ENCODE measurements around the gene NR1D2. TPM values are rescaled to one million over a fixed set of nuclear protein-coding genes. Genes with fewer than 3 reads are reported as not detected.

NR1D2 gene
- polyA plus RNA-seq, 1 donor from 2014 or later, result 12.9 TPM

- H3K27me3 ChIP-seq (ENCODE audit: insufficient read depth, low read depth, low read length), result no peaks in the 10 kb centered on the region
- H3K9ac ChIP-seq (ENCODE audit: low read length), result no peak overlapping the region
- no peaks in the 10 kb centered on the region for H4K20me1 ChIP-seq (ENCODE audit: insufficient read depth)
- H3K79me2 ChIP-seq (replicated peaks; ENCODE audit: insufficient read depth, low read length), result peaks cover 55% of the 10 kb centered on the region
- no peaks in the 10 kb centered on the region for H3K9me3 ChIP-seq (ENCODE audit: low read length)
- TF ChIP-seq EZH2 (IDR thresholded peaks at IDR 0.05; ENCODE audit: borderline replicate concordance, insufficient read depth, low read length, poor library complexity, severe bottlenecking) (no peak), RAD21 (conservative IDR thresholded peaks at IDR 0.05) (no peak), MXI1 (conservative IDR thresholded peaks at IDR 0.05; ENCODE audit: poor library complexity, severe bottlenecking) (no peak), EP300 (conservative IDR thresholded peaks at IDR 0.05; ENCODE audit: poor library complexity, severe bottlenecking) (no peak), POLR2AphosphoS5 (IDR thresholded peaks at IDR 0.05) (no peak), CTCF (IDR thresholded peaks at IDR 0.05; ENCODE audit: poor library complexity, severe bottlenecking) (no peak), SMC3 (conservative IDR thresholded peaks at IDR 0.05; ENCODE audit: poor library complexity) (no peak), REST (IDR thresholded peaks at IDR 0.05; ENCODE audit: borderline replicate concordance) (no peak), TAF1 (IDR thresholded peaks at IDR 0.05; ENCODE audit: low read depth) (no peak)
- peaks cover 10% of the 10 kb centered on the region for H3F3A ChIP-seq (ENCODE audit: insufficient read depth, low read length, poor library complexity, severe bottlenecking)
- no peak overlapping the region for H2AFZ ChIP-seq (ENCODE audit: low read depth, low read length)
- H3K36me3 ChIP-seq (ENCODE audit: insufficient read depth, low read length), result no peaks in the 10 kb centered on the region
- no peak overlapping the region for H3K27ac ChIP-seq (ENCODE audit: low read length)
- H3K9me2 ChIP-seq (ENCODE audit: insufficient read depth, low read length), result no peaks in the 10 kb centered on the region
- H3K4me2 ChIP-seq (ENCODE audit: low read length), result no peak overlapping the region
- H3K4me3 ChIP-seq (ENCODE audit: low read length), result no peak overlapping the region
Measured at GRCh38 chr3:23948761-23949160, 3.7 kb downstream of the NR1D2 start.

GRCh38 chr3:23949784-23950183, 4.7 kb downstream of the NR1D2 start:
- Histone ChIP-seq H3K79me2 (replicated peaks; ENCODE audit: insufficient read depth, low read length) (peaks cover 59% of the 10 kb centered on the region), H3K36me3 (ENCODE audit: insufficient read depth, low read length) (no peaks in the 10 kb centered on the region), H3K27me3 (ENCODE audit: insufficient read depth, low read depth, low read length) (no peaks in the 10 kb centered on the region), H3F3A (ENCODE audit: insufficient read depth, low read length, poor library complexity, severe bottlenecking) (peaks cover 4% of the 10 kb centered on the region), H4K20me1 (ENCODE audit: insufficient read depth) (no peaks in the 10 kb centered on the region), H2AFZ (ENCODE audit: low read depth, low read length) (no peak overlapping the region), H3K9me3 (ENCODE audit: low read length) (no peaks in the 10 kb centered on the region), H3K9ac (ENCODE audit: low read length) (no peak overlapping the region), H3K9me2 (ENCODE audit: insufficient read depth, low read length) (no peaks in the 10 kb centered on the region), H3K4me2 (ENCODE audit: low read length) (no peak overlapping the region), H3K4me3 (ENCODE audit: low read length) (no peak overlapping the region), H3K27ac (ENCODE audit: low read length) (no peak overlapping the region)
- TF ChIP-seq REST (IDR thresholded peaks at IDR 0.05; ENCODE audit: borderline replicate concordance) (no peak), MXI1 (conservative IDR thresholded peaks at IDR 0.05; ENCODE audit: poor library complexity, severe bottlenecking) (no peak), POLR2AphosphoS5 (IDR thresholded peaks at IDR 0.05) (no peak), RAD21 (conservative IDR thresholded peaks at IDR 0.05) (no peak), EZH2 (IDR thresholded peaks at IDR 0.05; ENCODE audit: borderline replicate concordance, insufficient read depth, low read length, poor library complexity, severe bottlenecking) (no peak), TAF1 (IDR thresholded peaks at IDR 0.05; ENCODE audit: low read depth) (no peak), EP300 (conservative IDR thresholded peaks at IDR 0.05; ENCODE audit: poor library complexity, severe bottlenecking) (no peak), SMC3 (conservative IDR thresholded peaks at IDR 0.05; ENCODE audit: poor library complexity) (no peak), CTCF (IDR thresholded peaks at IDR 0.05; ENCODE audit: poor library complexity, severe bottlenecking) (no peak)

Measured in neural cell (in vitro differentiated cells).